Measurements from ENCODE around the gene SULF2. TPM values are rescaled to one million over a fixed set of nuclear protein-coding genes. Genes with fewer than 3 reads are reported as not detected.

The SULF2 gene
- total and polyA plus RNA-seq, 2 donors (not counting 1 experiment from before 2014, with no cell fraction given): 1.2 to 1.7 TPM

- H3K4me3 ChIP-seq (ENCODE audit: control extremely low read depth in 1 of 5, extremely low read depth in 1 of 5, insufficient read depth in 1 of 5, low read depth in 2 of 5, low read length in 4 of 5): no peak overlapping the region
- peak overlapping the region; percentile 17 for H3K9ac ChIP-seq (ENCODE audit: low read length)
- H3K27me3 ChIP-seq (replicated peaks in 1 of 4; ENCODE audit: control extremely low read depth in 1 of 4, control insufficient read depth in 3 of 4, insufficient read depth in 4 of 4, low read length in 3 of 4): no peaks in the 10 kb centered on the region
- TF ChIP-seq EZH2 (IDR thresholded peaks at IDR 0.05; ENCODE audit: borderline replicate concordance, insufficient read depth, low read depth, low read length, poor library complexity, severe bottlenecking) (no peak), CTCF (IDR thresholded peaks at IDR 0.05) (no peak)
- H3K9me3 ChIP-seq (ENCODE audit: control extremely low read depth in 1 of 3, control insufficient read depth in 2 of 3, insufficient read depth in 1 of 3, low read length in 2 of 3): no peaks in the 10 kb centered on the region
- peaks cover 99% of the 10 kb centered on the region for H3K79me2 ChIP-seq (ENCODE audit: control insufficient read depth, insufficient read depth, low read length)
- CTCF ChIA-PET: interaction anchor here (1.2 to 1.8 kb wide), 4 partner anchors 9 to 338 kb away, joined by 5 to 8 read pairs (median 6); no protein-coding TSS in a partner anchor
- intact Hi-C loops (cut with micrococcal nuclease): loop anchor here (1.0 to 5.0 kb wide), 2 partner anchors 10 to 34 kb away; no protein-coding TSS in a partner anchor
- DNase-seq: no peak
- Mint-ChIP-seq H3K27me3 (no peaks in the 10 kb centered on the region), H3K4me3 (peak overlapping the region; percentile 68), H3K9me3 (ENCODE audit: insufficient read depth) (no peaks in the 10 kb centered on the region), H3K4me1 (peaks cover 71% of the 10 kb centered on the region), H3K27ac (peak overlapping the region; percentile 81)
- H4K20me1 ChIP-seq (ENCODE audit: control insufficient read depth, insufficient read depth, low read length, poor library complexity, severe bottlenecking): peaks cover 67% of the 10 kb centered on the region
- no peak overlapping the region for H2AFZ ChIP-seq (ENCODE audit: insufficient read depth, low read depth, low read length, poor library complexity, severe bottlenecking)
- peaks cover 0 to 45% of the 10 kb centered on the region in 2 experiments for H3K36me3 ChIP-seq (replicated peaks in 1 of 2; ENCODE audit: control extremely low read depth in 1 of 2, control insufficient read depth in 1 of 2, extremely low read depth in 1 of 2, insufficient read depth in 2 of 2, low read length in 1 of 2)
- peak; percentile 8 for ATAC-seq (ENCODE audit: low read depth)
- peak overlapping the region; percentile 15 to 73 for H3K27ac ChIP-seq (ENCODE audit: low read length in 2 of 2)
- POLR2A ChIA-PET: interaction anchor here (0.9 kb wide), 1 partner anchor 30 kb away, joined by 12 read pairs; no protein-coding TSS in a partner anchor
- peak overlapping the region; percentile 31 for H3K4me2 ChIP-seq (replicated peaks; ENCODE audit: low read depth, low read length, poor library complexity, severe bottlenecking)
- peaks cover 26 to 33% of the 10 kb centered on the region in 2 donors for H3K4me1 ChIP-seq (ENCODE audit: control insufficient read depth in 2 of 2, insufficient read depth in 2 of 2, low read length in 2 of 2)
Measured at GRCh38 chr20:47610945-47611250, 174.4 kb downstream of the SULF2 start.

- no peak overlapping the region for H2AFZ ChIP-seq (ENCODE audit: insufficient read depth, low read depth, low read length, poor library complexity, severe bottlenecking)
- DNase-seq: peak; percentile 52
- ChIA-PET POLR2A (interaction anchor here (0.6 to 0.9 kb wide), 2 partner anchors 31 to 97 kb away, joined by 3 to 12 read pairs; no protein-coding TSS in a partner anchor), CTCF (interaction anchor here (1.0 to 1.8 kb wide), 8 partner anchors 8 to 337 kb away, joined by 3 to 8 read pairs (median 5); no protein-coding TSS in a partner anchor)
- no peaks in the 10 kb centered on the region for H3K27me3 ChIP-seq (replicated peaks in 1 of 4; ENCODE audit: control extremely low read depth in 1 of 4, control insufficient read depth in 3 of 4, insufficient read depth in 4 of 4, low read length in 3 of 4)
- Mint-ChIP-seq H3K4me1 (peaks cover 76% of the 10 kb centered on the region), H3K27me3 (no peaks in the 10 kb centered on the region), H3K27ac (peak overlapping the region; percentile 81), H3K4me3 (peak overlapping the region; percentile 68), H3K9me3 (ENCODE audit: insufficient read depth) (no peaks in the 10 kb centered on the region)
- H3K4me1 ChIP-seq (ENCODE audit: control insufficient read depth in 2 of 2, insufficient read depth in 2 of 2, low read length in 2 of 2): peaks cover 27 to 37% of the 10 kb centered on the region in 2 donors
- WGBS (ENCODE audit: insufficient coverage): 84% methylated on average over 2 of the region's 6 CpGs
- H3K36me3 ChIP-seq (replicated peaks in 1 of 2; ENCODE audit: control extremely low read depth in 1 of 2, control insufficient read depth in 1 of 2, extremely low read depth in 1 of 2, insufficient read depth in 2 of 2, low read length in 1 of 2): peaks cover 0 to 51% of the 10 kb centered on the region in 2 experiments
- intact Hi-C loops (cut with micrococcal nuclease): loop anchor here (1.0 to 5.0 kb wide), 2 partner anchors 11 to 33 kb away; no protein-coding TSS in a partner anchor
- peaks cover 72% of the 10 kb centered on the region for H4K20me1 ChIP-seq (ENCODE audit: control insufficient read depth, insufficient read depth, low read length, poor library complexity, severe bottlenecking)
- ATAC-seq (ENCODE audit: low read depth): peak; percentile 89
- H3K4me2 ChIP-seq (replicated peaks; ENCODE audit: low read depth, low read length, poor library complexity, severe bottlenecking): peak overlapping the region; percentile 31
- H3K9ac ChIP-seq (ENCODE audit: low read length): peak overlapping the region; percentile 17
- no peaks in the 10 kb centered on the region for H3K9me3 ChIP-seq (ENCODE audit: control extremely low read depth in 1 of 3, control insufficient read depth in 2 of 3, insufficient read depth in 1 of 3, low read length in 2 of 3)
- no peak overlapping the region for H3K4me3 ChIP-seq (ENCODE audit: control extremely low read depth in 1 of 5, extremely low read depth in 1 of 5, insufficient read depth in 1 of 5, low read depth in 2 of 5, low read length in 4 of 5)
- peaks cover 100% of the 10 kb centered on the region for H3K79me2 ChIP-seq (ENCODE audit: control insufficient read depth, insufficient read depth, low read length)
- peak overlapping the region; percentile 15 to 73 for H3K27ac ChIP-seq (ENCODE audit: low read length in 2 of 2)
- TF ChIP-seq CTCF (IDR thresholded peaks at IDR 0.05) (no peak), EZH2 (IDR thresholded peaks at IDR 0.05; ENCODE audit: borderline replicate concordance, insufficient read depth, low read depth, low read length, poor library complexity, severe bottlenecking) (no peak)
Measured at GRCh38 chr20:47610247-47610944, 174.9 kb downstream of the SULF2 start.
